DMS79 (cell line): Measurements from ENCODE around the gene HCN3.
"Not testable (repeated sequence)": the region's sequence is repeated elsewhere in the genome, so short reads cannot be mapped to it uniquely, and the experiment has no call there.

Experiments
- DNase-seq: peaks from one replicate; lab custom pipeline; 2025; lab: John Stamatoyannopoulos, UW

Gene HCN3

DNA sequence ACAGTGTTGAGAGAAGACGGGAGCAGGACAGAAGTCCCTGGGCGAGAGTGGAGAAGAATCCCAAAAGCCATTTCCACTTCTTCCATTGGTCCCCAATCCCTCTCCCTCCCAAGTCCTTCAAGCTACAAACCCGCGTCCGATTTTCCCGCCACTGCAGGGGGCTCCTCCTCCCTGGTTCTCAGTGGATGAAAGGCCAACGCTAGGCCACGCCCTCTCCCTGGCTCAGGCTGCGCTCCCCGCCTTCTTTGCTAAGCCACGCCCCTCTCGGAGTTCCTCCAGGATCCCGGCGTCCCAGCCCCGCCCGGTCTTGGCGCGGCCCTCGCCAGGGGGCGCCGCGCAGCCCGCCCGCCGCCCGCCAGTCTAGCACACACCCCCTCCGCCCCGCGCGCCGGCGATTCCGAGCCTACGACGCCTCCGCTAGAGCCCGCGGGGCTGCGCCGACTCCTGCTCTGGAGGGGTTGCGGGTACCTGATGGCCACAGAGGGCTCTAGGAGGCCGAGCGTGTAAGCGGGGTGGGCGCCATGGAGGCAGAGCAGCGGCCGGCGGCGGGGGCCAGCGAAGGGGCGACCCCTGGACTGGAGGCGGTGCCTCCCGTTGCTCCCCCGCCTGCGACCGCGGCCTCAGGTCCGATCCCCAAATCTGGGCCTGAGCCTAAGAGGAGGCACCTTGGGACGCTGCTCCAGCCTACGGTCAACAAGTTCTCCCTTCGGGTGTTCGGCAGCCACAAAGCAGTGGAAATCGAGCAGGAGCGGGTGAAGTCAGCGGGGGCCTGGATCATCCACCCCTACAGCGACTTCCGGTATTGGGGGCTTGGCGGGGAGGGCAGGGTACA lies at the start of gene HCN3:
Gene HCN3, plus strand, starts transcription at position 394 of the 832 bp plus-strand sequence. Its CDS starts 128 bp downstream, at position 522.
- peak; percentile 94 for DNase-seq

DNA sequence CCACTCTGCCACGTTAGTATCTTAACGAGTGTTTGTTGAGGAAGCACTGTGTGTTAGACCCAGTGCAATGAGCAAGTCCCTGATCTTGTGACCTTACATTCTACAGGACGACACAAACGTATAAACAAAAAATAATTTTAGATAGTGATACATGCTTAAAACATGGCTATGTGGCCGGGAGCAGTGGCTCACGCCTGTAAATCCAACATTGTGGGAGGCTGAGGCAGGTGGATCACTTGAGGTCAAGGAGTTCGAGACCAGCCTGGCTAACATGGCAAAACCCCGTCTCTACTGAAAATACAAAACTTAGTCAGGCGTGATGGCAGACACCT lies 49.2 kb upstream of the HCN3 start:
- no peak for DNase-seq

- not testable (repeated sequence) for DNase-seq
These were observed 46.0 kb upstream of the HCN3 start for GRCh38 chr1:155231302-155231701.

- DNase-seq, result not testable (repeated sequence)
These were observed 45.0 kb upstream of the HCN3 start for GRCh38 chr1:155232001-155232978.

- DNase-seq, result not testable (repeated sequence)
These were observed 43.8 kb upstream of the HCN3 start for GRCh38 chr1:155233502-155233901.

DNA sequence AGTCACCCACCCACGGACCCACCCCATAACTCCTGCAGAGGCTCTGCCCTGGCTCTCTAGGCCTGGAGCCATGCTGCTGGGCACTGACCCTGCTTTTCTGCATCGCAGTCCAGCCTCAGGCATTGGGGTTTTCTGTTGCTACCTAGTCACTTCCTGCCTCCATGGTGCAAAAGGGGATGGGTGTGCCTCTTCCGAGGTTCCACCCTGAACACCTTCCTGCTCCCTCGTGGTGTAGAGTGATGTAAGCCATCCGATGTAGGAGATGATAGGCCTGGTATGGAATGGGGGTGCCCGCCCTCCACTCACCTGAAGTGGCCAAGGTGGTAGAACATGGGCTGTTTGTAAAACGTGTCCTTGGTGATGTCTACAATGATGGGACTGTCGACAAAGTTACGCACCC lies 41.9 kb upstream of the HCN3 start:
- DNase-seq, result not testable (repeated sequence)

DNA sequence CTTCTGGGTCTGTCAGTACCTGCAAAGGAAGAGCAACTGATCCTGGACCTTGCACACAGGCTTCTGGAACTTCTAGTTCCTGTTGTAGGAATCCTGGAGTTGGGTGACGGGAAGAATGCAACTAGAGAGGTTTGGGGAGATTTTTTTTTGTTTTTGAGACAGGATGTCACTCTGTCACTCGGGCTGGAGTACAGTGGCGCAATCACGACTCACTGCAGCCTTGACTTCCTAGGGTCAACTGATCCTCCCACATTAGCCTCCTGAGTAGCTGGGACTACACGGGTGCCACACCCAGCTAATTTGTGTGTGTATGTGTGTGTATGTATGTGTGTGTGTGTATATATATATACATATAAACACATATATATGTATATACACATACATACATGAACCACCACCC lies 40.8 kb upstream of the HCN3 start:
- DNase-seq, result no peak

GRCh38 chr1:155241069-155241679 lies 36.1 kb upstream of the HCN3 start:
- DNase-seq, result peak; percentile 80

DNA sequence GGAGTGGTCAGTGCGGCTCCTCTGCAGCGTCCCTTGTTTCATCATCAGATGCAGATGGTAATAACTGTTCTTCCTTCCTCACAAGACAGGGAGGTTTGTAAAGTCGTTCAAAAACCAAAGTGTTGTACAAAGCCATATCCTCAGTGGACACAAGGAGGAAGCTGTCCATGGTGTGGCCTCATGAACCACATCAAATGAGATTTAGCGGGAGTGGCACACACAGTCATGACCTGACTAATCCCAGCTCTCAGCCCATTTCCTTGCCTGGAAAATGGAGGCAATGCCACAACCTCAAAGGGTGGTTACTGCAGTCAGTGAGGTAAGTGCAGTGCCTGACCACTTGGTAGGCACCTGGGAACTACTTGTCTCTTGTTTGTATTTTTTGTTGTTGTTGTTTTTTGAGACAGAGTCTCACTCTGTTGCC lies 35.4 kb upstream of the HCN3 start:
- no peak for DNase-seq

DNA sequence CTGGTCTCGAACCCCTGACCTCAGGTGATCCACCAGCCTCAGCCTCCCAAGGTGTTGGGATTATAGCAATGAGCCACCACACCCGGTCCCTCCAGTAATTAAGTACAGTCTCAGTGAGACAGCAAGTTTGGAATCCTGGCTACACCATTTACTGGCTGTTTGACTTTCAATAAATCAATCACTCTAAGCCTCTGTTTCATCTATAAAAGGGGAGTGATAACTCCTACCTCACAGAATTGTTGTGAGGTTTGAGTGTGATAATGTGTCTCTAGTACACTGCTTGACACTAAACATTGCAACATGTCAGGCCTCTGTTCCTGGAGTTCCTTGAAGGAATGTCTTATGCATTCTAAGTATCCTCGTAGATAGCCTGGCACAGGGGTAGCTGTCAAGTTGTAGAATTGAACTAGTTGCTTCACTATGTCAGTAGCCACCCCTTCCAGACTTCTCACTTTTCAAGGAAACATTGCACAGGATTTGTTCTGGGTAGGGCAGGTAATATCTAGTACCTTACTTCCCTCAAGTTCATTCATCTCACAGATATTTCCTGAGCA lies 34.4 kb upstream of the HCN3 start:
- no peak for DNase-seq

DNA sequence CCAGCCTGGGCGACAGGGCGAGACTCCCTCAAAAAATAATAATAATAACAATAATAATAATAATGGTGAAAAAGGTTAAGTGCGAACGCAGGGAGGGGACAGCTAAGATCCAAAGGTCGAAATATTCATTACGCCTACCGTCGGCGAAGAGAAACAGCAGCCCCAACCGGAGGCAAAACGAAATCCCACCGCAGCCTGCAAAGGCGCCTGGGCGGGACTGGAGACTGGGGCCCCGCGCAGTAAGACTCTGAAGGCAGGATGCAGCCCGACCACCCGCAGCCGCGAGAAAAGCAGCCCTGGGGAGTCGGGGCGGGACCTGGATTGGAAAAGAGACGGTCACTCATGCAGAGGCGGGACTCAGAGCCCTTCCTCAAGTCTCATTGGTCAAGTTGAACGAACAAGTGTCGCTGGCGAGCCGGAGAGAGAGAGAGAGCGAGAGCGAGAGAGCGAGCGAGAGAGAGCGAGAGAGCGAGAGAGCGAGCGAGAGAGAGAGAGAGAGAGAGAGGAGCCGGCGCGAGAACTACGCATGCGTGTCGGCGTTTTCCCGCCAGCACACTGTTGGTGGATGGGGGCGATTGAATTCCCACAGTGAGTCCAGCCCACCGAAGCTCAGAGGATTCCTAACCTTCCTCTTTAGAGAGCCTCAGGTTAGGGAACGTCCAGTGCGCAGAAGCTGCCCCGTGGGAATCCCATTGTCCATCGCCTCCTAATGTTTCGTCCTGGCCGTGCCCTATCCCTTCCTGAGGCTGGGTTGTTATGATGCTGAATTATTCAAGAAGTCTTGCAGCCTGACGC lies 32.7 kb upstream of the HCN3 start:
- peak; percentile 99 for DNase-seq

DNA sequence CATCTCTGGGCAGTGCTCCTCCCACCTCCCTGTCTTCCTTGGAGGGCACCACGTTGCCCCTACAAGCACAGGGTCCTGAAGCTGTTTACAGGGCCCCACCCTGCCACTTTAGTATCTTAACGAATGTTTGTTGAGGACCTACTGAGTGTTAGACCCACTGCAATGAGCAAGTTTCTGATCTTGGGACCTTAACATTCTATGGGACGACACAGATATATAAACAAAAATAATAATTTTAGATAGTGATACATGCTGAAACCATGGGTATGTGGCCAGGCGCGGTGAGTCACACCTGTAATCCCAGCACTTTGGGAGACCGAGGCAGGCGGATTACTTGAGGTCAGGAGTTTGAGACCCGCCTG lies 32.1 kb upstream of the HCN3 start:
- DNase-seq, result no peak

- not testable (repeated sequence) for DNase-seq
These were observed 30.5 kb upstream of the HCN3 start for GRCh38 chr1:155246796-155247195.

GRCh38 chr1:155247667-155248553 lies 29.4 kb upstream of the HCN3 start:
- DNase-seq, result no peak

- DNase-seq, result no peak
These were observed 27.0 kb upstream of the HCN3 start for GRCh38 chr1:155250246-155250632.

- peak; percentile 77 for DNase-seq
These were observed 26.4 kb upstream of the HCN3 start for GRCh38 chr1:155250633-155251449.

- no peak for DNase-seq
These were observed 25.7 kb upstream of the HCN3 start for GRCh38 chr1:155251566-155251965.

- no peak for DNase-seq
These were observed 24.1 kb upstream of the HCN3 start for GRCh38 chr1:155253208-155253607.

DNA sequence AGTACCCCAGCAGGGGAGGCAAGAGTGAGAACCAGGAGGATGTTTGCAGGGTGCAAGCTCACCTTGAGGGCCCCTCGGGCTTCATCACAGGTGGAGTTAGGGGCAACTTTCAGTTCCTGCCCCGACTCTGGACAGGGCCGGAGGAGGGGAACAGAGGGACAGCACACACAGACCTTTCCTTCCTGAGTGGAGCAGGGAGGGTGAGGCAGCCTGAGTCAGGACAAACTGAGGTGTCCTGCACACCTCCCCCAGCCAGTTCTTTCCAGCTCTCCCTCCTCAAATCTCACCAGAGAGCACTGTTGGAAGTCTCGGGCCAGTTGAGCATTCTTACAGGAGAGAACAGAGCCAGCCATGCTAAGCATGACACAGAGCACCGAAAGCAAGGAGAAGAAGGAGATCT lies 23.5 kb upstream of the HCN3 start:
- DNase-seq, result no peak
